Activated T-cell treated with anti-CD3 and anti-CD28 coated beads, Interleukin-2, amount 50 U/mL, for 48 hours (primary cell): Measurements from ENCODE around the gene BAHD1.
A peak's percentile ranks its signal among the peaks of the same experiment; 100 is the strongest.

Experiments
- DNase-seq, 2 experiments: peaks; one replicate each; pipeline ENCODE4 v3.0.0-alpha.2; 2020

The BAHD1 gene

DNA sequence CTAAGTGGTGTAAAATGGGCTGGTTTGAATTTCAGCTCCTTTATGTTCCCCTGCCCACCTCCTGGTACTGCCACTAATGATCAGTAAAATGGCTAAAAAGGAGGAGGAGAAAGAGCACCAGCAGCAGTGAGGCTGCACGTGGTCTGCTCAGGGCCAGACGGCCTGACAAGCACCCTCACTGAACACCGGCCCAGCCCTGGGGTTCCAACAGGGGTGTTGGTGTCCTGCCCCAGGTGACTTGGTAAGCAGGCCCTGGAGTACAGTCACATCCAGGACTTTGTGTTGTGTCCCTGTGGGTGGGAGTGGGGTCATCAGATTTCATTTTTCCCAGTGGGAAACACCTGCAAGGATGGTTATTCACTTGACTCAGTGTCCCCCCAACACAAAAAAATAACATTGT is 5.4 kb downstream of the BAHD1 start:
- DNase-seq, result no peak

GRCh38 chr15:40448354-40448753 is 7.6 kb downstream of the BAHD1 start:
- no peak for DNase-seq

- DNase-seq, result no peak
These were observed 8.5 kb downstream of the BAHD1 start for GRCh38 chr15:40449275-40449674.

DNA sequence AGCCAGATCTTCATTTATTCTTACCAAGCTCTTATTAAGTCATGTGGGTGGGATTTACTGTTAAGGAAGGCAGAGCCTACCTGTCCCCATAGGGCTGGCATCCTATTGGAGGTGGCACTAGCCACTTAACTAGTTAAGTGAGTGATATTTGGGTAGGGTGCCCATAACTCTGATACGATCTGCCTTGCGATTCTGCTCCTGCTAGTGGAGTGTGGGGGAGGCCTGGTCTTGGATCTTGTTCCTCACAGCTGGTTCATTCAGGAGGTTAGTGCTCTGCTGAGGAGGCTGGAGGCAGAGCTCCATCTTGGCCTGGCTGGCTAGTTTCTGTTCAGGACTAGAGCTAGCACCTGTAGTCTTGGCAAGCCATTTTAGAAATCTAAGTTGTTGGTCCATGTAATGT is 9.3 kb downstream of the BAHD1 start:
- DNase-seq, result no peak

DNA sequence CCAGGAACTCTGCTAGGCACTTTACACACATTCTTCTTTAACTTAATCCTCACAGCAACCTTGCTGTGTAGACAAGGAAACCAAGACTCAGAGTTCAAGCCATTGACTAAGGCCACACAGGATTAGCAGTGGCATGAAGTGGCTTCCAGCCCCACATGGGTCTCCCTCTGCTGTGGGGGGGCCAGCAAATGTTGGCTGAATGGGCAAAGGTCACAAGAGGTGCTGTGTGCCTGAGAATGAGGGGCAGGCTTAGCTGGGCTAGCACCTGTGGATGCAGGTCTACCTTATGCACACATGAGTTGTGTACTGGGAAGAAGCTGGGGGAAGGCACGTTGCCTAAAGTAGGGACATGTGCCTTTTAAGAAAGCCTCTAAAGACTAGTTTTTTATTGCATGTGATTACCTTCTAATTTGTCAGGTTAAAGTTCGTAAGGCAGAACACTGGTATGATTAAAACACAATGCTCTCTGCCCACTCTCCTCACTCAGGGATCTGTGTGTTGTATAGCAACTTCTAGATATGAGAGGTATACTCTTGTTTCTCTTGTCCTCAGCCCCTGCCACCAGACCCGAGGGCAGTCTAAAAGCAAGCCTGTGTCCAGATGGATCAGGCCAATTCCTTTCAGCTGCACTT is 10.9 kb downstream of the BAHD1 start:
- no peak for DNase-seq

DNA sequence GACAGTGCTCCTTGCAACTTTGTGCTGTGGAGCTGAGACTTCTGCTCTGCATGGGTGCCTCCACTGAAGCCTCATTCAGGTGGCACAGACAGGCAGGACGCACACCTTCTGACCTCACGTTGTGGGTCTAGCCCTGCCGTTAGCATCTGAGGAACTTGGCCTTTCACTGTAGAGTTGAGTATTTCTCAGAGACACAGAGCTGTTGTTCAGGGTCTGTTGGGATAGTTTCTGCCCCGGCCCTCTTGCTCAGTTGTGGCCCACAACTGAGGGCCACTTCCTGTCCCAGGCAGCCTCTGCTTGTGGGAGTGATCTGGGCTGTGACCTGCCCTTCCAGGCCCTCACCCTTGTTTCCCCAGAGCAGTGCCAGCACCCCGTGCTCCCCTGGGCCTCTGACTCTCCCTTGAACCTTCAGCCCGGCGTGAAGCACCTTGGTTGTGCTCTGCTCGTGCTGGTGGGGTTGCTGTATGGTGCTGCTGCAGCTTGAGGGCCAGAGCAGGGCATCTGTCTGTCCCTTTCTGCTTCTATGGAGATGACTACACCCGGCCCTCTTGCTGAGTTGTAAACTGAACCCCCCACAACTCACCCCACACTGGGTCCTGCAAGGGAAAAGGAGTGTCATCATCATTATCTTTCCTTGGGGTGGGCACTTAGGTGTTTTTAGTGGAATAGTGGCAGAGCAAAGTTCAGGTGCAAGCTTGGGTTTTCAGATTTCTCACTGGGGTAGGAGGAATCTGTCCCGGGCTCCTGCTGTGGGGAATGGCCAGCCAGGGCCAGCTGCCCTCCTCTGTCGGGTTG is 11.7 kb downstream of the BAHD1 start:
- peak in 1 of 2 experiments; percentile 32 for DNase-seq

GRCh38 chr15:40453941-40454340 is 13.2 kb downstream of the BAHD1 start:
- peak in 1 of 2 experiments; percentile 49 for DNase-seq

DNA sequence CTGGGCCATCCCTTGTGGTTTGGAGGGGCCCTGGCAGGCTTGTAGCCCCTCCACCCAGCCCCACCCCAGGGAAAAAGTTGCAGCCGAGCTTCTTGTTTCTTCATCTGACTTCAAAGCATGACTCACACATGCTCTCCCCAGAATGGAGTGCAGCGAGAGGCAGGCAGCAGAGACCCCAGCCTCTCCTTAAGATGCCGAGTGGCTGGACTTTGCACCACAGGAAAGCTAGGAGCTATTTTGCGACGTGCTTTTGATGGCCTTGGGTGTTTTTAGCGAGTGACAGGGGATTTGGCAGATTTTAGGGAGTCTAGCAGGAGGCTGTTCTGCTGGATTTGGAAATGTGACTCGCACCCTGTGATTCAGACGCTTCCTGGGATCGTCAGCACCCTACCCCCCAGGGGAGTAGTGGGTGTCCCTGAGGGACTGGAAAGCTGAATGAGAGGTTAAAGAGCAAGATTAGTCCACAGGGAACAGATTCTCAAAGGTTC is 14.2 kb downstream of the BAHD1 start:
- peak in 1 of 2 experiments; percentile 52 for DNase-seq

- no peak for DNase-seq
These were observed 15.6 kb downstream of the BAHD1 start for GRCh38 chr15:40456299-40456712.

GRCh38 chr15:40456738-40457137 is 16.0 kb downstream of the BAHD1 start:
- DNase-seq, result no peak

GRCh38 chr15:40458495-40459371 is 18.0 kb downstream of the BAHD1 start:
- DNase-seq, result no peak

DNA sequence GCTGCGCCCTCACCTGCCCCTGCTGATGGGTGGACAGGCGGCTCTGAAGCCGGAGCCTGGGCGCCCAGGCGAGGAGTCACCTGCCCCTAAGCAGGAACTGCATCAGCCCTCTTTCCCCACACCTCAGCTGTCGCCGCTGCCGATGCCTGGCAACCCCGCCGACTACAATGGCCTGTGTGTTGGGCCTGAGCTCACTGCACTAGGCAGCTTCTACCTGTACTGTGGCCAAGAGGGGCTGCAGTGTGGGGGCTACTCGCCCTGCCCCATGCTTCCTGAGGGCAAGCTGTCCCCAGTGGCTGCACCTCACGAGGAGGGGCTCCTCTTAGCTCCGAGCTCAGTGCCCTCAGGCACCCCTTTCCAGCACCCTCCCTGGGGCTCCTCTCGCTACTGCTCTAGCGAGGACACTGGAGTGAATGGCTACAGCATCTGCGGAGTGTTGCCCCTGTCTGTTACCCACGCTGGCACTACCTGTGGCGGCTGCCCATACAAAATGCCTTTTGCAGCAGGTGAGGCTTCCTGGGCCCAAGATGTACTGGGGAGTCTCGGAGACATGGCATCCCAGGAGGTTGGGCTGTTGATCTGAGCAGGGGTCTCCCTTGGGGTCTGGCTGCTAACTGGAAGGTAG is 18.8 kb downstream of the BAHD1 start:
- DNase-seq, result no peak

GRCh38 chr15:40460404-40460803 is 19.7 kb downstream of the BAHD1 start:
- no peak for DNase-seq

- no peak for DNase-seq
These were observed 21.2 kb downstream of the BAHD1 start for GRCh38 chr15:40461958-40462357.

GRCh38 chr15:40463279-40463678 is 22.5 kb downstream of the BAHD1 start:
- no peak for DNase-seq

DNA sequence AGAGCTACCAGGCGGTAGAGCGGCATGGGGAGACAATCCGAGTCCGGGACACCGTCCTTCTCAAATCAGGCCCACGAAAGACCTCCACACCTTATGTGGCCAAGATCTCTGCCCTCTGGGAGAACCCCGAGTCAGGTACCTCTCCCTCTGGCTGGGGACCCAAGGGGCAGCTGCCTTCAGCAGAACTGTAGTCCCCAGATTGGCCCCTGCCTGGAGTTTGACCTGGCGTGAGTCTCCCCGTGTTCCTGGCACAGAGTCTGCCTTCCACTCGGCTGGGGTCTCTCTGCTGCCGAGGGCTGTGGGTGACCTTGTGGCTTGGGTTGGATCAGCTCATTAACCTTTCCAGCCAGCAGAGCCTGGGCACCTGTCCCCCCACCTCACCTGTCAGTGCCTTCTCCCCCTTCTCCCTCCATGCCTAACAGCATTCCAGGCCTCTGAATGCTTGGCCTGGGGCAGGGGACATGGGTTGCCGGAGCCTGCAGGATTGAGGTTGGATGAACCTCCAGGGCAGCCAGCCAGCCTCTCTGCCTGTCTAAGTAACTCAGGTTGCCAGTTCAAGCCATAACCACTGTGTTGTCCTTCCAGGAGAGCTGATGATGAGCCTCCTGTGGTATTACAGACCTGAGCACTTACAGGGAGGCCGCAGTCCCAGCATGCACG is 23.3 kb downstream of the BAHD1 start:
- no peak for DNase-seq

DNA sequence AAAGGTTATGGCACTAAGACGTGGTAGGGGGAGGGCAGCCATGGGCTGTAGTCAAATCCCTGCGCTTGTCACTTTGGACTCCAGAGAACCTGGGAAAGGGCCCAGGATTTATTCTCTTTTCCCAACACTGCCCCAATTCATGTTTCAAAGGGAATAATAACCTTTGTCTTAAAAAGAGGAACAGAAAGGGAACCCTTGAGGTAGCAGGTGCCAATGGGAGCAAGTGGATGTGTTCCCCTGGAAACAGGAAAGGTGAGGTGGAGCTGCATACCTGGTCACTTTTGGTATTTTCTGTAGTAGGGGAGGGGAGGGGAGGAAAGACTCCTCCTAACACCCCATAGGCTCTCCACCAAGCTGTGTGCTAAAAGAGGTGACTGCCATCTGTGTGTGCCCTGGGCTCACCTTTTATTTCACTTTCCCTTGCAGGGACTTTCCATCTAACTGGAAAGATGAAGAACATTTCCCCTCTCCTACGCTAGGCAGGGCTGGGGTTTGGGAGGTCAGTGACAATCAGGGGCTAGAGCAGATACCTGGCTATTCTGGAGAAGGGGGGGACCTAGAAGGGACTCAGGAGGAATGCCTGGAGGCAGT is 23.9 kb downstream of the BAHD1 start:
- no peak for DNase-seq

DNA sequence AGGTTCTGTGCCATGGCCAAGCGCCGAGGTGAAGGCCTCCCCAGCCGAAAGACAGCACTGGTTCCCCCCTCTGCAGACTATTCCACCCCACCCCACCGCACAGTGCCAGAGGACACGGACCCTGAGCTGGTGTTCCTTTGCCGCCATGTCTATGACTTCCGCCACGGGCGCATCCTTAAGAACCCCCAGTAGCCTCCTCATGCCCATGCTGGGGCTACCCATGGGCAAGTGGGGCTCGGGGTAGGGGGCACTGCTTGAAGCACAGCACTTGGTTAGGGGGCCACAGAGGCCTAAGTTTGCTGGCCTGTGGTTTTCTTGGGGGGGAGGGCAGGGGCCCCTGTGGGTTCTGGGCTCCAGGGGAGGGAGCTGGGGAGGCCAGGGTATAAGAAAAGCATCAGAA is 25.2 kb downstream of the BAHD1 start:
- no peak for DNase-seq

DNA sequence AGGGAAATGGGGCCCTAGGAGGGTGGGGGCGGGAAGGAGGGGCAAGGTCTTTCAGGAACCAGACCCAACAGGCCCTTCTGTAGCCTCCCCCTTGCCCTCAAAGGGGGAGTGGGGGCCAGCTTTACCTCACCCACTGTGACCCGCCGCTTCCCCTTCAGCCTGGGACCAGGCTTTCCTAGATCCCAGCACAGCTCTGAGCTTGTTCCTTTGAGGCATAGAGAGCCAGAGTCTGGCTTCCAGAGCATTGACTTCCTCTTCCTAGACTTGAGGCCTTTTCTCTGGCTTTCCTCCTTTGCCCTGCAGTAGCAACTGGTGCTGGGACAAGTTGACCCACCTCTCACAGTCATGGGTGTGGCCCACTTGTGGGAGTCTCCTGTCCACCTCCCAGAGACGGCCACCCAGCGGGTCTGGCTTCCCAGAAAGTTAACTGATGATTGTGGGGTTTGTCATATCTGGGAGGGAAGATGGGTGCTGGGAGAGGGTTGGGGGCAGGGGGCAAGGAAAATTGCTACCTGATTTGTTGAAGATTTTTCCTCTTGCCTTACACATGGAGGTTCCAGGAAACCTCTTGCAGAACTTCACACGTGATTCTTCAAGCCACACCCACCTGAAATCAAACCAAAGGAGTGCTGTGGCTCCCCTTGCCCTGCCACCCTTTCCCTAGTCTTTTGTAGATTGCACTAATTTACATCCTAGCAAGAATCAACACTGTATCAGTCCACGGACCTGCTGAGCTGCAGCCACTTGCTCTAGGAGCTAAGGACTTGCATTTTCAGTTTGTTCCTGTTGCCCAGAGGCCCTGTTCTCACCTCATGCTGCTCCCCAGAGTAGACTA is 25.9 kb downstream of the BAHD1 start:
- no peak for DNase-seq

DNA sequence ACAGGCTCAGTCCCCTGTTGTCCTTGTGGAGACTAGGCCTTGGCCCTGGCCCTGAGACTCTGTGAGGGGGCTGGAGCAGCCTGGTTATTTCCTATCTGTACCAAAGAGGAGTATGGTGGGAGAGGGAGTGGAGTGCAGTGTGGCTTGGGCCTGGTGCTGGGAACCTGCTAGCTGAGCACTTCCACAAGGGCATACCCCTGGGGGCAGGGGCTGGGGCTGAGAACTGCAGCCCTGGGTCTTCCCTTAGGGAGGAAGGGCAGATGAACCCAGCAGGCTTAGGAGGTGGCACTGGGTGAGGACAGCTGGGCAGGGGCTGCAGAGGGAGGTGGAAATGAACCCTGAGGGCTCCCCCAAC is 26.5 kb downstream of the BAHD1 start:
- no peak for DNase-seq

GRCh38 chr15:40468898-40469331 is 28.2 kb downstream of the BAHD1 start:
- no peak for DNase-seq
